HG03442 (cell line): ENCODE measurements around the gene HCN2.
A peak's percentile ranks its signal among the peaks of the same experiment; 100 is the strongest.

ENCODE experiments used
- ATAC-seq: cut with Tn5 transposase; IDR thresholded peaks from one replicate; pipeline ENCODE4 v1.9.1; 2021; ENCODE audit warnings: mild to moderate bottlenecking, moderate library complexity; ENCODE audit not compliant: unreplicated experiment

The HCN2 gene

DNA sequence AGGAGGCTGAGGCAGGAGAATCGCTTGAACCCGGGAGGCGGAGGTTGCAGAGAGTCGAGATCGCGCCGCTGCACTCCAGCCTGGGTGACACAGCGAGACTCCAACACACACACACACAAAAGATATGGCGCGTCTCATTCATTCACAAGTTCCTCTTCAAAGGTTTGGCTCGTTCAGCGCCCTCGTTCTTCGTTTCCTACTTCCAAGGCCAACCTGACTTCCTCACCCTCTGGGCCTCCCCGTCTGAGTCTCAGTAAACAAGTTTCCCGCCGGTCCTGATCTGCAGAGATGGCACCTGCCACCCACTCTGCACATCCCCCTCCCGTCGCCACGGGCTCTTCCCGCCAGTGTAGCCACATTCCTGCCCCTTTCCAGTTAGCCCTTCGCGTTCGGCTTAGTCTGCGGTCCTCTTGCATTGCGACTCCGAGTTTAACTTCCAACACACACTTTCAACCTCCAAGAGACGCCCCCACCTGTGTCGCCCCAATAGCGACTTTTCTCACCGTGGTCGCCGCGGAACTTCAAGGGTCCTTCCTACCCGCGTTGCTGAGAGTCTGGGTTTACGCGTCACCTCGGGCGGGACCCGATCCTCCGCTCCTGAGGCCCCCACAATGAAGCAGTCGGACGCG, 18.6 kb upstream of the HCN2 start:
- ATAC-seq, result no peak

DNA sequence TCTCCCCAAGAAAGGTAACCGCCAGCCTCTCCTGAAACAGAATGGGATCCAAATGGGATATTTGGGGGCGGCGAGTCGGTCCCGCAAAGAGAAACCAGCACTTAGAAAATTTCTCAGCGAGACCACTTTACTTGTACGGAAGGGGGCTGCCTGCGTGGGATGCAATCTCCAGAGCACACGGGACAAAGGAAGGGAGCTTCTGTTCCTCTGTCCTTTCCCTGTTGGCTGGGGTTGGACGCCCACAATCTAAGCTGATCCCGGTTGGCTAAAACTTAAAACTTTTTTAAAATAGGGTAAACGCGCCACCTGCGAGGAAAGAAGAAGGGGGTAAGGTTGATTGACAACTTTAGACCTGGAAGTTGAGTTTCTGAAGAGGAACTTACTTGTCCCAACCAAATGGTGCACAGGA, 18.1 kb upstream of the HCN2 start:
- no peak for ATAC-seq

DNA sequence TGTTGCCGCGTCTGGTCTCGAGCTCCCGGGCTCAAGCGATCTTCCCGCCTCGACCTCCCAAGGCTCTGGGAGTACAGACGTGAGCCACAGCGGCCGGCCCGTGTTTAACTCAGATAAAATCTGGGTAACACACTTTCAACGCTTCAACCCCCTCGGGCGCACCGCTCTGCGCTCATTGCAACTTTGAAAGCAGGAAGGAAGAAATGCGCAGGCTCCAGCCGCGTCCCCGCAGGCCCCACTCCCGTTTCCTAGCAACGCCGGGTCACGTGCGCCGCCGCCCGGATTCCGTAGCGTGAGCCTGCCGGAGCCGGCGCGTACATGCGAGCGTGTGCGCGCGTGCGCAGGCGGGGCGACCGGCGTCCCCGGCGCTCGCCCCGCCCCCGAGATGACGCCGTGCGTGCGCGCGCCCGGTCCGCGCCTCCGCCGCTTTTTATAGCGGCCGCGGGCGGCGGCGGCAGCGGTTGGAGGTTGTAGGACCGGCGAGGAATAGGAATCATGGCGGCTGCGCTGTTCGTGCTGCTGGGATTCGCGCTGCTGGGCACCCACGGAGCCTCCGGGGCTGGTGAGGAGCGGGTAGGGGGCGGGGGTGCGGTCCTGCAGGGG, 17.4 kb upstream of the HCN2 start, which contains the start of gene BSG:
Gene BSG (plus strand): TSS at position 457 of the 603 bp plus-strand sequence. CDS start 39 bp downstream, at position 496.
- ATAC-seq, result peak; percentile 62

DNA sequence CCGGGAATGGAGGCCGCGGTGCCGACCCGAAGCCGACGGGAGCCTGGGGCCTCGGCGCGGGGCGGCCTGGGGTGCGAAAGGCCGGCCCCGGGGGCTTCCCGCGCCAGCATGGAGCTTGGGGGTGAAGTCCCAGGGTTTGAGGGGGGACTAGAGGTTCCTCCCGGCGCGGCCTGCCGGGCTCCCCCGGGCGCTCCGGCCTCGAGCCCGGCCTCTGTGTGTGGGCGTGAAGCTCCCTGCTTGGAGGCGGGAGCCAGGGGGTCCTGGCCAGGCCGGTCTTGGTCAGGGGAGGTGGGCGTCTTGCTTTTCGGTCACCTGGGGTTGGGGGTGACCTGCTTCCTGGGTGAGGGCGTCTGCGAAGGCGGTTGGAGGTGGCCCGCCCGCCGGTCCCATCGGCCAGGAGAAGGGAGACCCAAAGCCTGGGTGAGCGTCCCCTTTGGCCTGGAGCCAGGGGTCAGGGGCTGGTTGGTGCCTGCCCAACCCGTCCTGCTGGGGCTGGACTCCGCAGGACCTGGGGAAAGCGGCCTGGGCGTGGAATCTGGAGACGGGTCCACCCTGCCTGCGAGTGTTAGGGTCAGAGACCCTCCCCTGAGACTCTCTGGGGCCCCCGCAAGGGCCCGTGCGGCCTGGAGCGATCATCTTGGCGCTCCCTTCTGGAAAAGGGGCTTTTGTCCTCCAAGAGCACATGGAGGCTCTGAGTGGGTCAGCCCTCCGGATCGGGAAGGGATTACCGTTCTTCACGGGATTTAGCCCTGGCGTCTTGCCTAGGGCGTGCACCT, 16.8 kb upstream of the HCN2 start:
- peak; percentile 29 for ATAC-seq

DNA sequence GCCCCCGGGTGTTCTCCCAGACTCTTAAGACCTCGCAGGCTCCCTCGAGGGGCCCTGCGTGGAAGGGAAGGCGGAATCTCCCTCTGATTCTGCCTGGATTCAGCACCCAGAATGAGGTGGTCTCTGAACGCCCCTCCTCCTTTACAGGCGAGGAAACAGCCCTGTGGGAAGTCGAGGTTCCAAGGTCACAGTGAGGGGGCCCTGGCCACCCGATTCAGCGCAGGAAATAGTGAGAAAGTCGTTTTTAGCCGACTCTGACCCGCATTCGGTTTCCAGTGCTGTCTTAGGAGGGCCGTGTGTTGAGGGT, 16.2 kb upstream of the HCN2 start:
- no peak for ATAC-seq

DNA sequence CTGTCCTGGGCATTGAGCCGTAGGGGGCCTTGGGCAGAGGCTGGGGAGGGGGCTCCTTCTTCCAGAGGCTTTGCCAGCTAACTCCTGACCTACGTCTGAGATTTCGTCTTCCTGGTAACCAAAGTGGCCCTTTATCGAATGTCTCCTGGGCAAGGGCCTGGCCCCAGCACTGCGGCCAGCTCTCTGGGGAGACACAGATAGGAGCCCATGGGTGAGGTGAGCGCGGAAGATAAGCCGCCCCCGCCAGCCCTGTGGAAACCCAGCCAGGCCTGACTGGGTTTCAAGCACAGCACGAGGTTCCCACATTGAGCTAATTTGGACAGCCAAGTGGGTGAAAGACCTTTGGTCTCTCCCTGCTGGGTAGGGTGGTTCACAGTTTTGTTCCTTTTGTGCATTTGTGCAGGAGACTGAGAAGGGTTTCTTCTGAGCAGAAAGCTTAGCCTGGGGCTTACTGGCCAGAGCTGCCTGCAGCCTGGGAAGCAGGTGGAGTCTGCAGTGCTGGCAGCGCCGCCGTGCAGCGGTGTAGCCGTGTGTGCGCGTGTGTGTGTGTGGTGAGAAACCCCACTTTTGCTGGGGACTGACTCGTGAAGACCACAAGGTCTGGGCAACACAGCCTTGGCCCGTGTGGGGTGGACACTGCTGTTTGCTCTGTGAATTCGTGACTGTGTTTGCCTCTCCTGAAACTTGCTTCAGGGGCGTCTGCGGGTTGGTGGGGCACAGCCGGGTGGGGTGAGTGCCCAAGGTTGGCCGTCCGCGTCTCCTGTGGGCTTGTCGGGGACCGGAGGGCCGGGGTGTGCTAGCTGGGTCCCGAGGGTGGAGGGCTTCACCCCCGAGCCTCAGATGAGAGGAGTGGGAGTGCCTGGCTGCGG, 14.8 kb upstream of the HCN2 start:
- ATAC-seq, result no peak

DNA sequence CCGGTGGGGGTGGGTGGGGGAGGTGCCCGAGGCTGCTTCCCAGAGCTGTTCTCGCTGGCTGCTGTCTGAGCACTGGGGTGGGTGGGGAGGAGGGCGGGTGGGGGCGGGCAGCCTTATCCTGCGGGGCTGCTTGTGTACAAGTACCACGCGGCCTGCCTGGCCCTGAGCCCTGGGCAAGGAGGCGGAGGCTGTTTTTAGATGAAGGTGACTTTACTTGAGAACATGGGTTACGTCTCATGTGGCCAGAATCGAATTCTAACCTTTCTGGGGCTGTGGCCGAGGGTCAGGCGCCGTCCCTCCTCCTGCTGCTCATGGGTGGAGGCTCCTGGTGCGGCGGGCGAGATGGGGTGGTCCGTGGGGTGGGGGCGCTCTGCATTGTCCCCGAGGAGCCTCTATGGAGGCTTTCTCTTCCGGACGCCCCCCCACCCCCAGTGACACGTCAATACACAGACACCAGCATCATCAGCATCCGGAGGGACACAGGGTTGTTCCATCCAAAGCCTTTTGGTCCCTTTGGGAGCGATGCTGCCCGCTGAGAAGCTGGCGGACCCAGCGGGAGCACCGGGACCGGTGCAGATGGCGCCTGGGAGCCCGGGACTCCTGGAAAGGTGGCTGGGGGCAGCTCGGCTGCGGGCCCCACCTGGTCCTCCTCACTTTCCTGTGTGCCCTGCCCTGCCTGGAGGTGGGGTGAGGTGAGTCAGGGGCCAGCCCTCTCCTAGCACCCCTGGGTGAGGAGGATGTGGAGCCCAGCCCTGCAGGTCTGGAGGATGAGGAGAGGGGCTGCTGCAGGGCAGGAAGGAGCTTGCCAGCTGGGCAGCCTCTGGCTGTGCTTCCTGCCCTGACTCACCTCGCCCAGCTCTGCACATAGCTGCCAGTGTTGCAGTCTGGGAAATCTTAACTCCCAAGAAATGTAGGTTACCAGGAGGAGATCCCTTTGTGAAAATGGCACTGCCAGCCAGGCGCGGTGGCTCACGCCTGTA, 13.9 kb upstream of the HCN2 start:
- no peak for ATAC-seq

DNA sequence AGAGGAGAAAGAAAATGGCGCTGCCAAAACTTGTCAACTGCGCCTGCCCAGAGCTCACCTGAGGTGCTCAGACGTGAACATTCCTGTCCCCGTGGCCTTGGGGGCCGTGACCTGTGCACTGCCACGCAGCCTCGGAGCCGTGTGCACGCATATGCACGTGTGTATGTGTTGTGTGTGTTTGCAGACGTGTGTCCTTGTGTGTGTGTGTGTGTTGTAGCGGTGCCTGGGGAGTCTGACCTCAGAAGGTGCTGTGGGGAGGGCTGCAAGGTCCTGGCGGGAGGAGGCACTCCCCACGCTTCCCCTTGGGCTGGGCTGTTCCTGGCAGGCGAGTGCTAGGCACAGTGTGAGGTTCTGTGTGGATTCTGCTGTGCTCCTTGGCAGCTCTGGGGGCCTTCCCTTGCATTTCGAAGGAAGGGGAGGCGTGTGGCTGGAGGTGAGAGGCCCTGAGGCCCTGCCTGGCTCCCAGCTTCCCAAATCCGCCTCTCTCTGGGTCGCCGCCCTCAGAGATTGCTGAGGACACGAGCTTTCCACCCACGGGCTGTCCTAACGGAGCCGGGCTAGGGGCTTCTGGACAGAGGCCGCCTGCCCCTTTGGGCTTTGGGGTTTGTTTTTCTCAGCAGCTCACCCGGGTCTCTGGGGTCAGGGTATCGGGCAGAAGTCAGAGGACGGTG, 12.8 kb upstream of the HCN2 start:
- ATAC-seq, result no peak

DNA sequence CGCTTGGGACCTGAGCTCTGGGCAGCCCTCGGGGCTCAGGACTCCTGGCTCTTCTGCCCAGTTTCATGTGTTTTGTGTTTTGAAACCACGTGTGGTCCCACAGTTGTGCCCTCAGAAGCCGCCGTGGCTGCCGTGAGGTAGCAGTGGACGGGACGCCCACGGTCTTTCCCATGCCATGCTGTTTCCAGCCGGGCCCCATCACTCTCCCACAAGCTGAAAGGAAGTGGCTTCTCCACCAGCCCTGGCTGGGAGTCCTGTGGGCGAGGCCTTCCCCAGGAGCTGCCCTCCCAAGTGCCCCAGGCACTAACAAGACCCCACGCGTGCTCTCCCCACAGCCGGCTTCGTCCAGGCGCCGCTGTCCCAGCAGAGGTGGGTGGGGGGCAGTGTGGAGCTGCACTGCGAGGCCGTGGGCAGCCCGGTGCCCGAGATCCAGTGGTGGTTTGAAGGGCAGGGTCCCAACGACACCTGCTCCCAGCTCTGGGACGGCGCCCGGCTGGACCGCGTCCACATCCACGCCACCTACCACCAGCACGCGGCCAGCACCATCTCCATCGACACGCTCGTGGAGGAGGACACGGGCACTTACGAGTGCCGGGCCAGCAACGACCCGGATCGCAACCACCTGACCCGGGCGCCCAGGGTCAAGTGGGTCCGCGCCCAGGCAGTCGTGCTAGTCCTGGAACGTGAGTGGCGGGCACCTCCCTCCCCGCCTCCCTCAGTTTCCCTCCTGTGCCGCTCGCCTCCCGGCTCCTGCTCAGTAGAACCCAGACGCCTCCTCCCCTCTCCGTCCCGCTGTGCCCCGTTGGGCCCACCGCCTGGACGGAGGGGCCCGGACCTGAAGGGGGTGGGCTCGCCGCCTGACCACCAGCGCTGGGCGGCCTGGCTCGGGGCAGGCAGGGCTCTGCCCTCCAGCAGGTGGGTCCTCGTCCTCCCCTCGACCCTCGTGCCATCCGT, 12.0 kb upstream of the HCN2 start:
- ATAC-seq, result no peak

DNA sequence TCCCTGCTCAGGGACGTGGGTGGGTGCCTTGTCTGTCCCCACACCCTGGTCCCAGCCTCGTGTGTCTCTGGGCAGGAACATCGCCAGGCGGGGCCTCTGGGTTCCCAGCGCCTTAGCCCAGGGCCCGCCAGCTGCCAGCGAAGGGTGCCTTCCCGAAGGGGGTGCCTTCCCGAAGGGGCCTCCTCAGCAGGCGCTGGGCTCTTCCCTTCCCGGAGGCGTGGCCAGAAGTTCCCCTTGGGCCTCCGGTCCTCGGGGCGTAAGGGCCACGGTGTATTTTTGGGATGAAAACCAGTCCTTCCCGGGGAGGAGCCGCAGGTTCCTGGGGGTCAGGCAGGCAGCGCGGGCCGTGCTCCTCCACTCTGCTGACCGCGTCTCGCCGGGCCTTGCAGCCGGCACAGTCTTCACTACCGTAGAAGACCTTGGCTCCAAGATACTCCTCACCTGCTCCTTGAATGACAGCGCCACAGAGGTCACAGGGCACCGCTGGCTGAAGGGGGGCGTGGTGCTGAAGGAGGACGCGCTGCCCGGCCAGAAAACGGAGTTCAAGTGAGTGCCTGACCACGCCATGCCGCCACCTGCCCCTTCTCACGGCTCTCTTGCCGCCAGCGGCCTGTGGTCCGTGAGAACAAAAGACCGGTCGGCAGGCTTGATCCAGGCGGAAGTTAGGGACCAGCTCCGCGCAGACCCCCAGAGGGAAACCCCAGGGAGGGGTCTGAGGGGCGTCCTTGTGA, 10.4 kb upstream of the HCN2 start:
- ATAC-seq, result no peak

DNA sequence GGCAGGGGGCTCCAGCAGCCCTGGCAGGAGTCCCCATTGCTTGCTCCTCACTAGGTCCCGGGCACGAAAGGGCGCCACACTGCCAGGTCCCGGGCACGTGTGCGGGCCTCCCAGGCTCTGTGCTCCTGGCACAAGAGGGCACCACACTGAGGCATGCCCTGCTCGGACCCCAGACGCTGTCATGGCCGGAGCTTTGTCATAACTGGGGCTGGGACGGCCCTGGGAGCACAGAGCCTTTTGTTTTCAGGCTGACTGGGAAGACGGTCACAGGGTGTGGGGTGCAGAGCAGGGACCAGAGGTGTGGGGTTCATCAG, 9.9 kb upstream of the HCN2 start:
- ATAC-seq, result no peak

DNA sequence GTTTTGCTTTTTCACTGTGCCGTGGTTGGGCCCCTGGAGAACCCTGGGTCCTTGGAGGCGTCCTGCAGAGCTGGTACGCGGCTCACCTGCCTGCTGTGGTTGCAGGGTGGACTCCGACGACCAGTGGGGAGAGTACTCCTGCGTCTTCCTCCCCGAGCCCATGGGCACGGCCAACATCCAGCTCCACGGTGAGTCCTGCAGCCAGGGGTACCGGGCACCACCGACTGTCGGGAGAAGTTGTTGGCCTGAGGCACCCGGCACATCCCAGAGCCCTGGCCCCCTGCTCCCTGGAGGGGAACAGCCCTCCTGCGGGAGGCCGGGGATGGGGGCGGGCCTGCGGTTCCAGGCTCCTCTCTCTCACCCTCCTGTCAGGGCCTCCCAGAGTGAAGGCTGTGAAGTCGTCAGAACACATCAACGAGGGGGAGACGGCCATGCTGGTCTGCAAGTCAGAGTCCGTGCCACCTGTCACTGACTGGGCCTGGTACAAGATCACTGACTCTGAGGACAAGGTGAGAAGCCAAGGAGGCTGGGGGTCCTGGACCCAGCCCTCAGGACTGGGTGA, 9.3 kb upstream of the HCN2 start:
- no peak for ATAC-seq

DNA sequence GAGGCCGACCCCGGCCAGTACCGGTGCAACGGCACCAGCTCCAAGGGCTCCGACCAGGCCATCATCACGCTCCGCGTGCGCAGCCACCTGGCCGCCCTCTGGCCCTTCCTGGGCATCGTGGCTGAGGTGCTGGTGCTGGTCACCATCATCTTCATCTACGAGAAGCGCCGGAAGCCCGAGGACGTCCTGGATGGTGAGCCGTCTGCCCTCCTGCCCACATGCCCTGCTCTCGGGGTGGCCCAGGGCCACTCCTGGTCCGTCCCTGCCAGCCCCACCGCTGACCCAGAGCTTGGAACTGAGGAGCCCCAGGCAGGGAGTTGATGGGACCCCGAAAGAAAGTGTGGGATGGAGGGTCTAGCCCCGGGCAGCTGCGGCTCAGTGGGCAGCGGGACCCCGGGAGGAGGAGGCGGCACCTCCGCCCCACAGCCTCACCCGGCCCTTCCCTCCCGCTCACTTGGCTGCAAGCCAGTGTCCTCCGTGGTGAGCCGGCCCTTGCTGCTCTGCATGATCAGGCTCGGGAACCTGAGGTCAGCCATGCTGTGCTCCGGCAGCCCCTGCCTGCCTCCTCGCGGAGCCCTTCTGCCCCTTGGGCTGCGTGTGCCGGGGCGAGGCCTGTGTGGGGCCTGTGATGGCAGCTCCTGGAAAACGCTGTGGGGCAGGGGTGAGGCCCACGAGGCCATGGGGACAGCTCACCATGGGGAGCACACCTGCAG, 8.1 kb upstream of the HCN2 start:
- ATAC-seq, result no peak

DNA sequence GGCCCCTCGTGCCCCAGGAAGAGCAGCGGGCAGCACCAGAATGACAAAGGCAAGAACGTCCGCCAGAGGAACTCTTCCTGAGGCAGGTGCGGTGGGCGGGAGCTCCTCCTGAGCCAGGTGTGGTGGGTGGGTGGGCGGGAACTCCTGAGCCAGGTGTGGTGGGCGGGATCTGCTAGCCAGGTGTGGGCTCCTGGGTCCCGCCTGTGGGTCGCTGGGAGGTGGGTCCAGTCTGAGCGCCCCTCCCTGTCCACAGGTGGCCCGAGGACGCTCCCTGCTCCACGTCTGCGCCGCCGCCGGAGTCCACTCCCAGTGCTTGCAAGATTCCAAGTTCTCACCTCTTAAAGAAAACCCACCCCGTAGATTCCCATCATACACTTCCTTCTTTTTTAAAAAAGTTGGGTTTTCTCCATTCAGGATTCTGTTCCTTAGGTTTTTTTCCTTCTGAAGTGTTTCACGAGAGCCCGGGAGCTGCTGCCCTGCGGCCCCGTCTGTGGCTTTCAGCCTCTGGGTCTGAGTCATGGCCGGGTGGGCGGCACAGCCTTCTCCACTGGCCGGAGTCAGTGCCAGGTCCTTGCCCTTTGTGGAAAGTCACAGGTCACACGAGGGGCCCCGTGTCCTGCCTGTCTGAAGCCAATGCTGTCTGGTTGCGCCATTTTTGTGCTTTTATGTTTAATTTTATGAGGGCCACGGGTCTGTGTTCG, 7.0 kb upstream of the HCN2 start:
- ATAC-seq, result no peak

DNA sequence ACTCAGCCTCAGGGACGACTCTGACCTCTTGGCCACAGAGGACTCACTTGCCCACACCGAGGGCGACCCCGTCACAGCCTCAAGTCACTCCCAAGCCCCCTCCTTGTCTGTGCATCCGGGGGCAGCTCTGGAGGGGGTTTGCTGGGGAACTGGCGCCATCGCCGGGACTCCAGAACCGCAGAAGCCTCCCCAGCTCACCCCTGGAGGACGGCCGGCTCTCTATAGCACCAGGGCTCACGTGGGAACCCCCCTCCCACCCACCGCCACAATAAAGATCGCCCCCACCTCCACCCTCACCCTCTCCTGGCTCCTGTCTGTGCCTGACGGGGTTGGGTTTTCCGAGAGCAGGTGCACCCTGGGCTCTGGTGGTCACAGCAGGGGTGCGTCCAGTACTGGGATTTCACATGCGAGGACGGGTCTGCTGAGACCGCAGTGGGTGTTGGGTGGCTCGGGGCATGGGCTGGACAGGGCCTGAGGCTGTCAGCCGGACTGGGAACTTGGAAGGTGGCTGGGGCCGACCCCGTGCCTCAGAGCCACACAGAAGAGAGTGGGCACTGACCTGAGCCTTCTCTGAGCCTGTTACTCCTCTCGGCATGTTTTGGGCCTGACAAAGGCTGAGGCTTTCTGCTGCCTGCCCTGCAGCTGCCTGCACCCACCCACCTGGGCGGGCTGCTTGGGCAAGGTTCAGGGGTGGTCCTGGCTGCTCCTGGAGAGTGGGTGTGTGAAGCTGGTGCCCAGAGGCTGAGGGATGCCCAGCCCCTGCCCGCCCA, 6.3 kb upstream of the HCN2 start:
- ATAC-seq, result no peak

DNA sequence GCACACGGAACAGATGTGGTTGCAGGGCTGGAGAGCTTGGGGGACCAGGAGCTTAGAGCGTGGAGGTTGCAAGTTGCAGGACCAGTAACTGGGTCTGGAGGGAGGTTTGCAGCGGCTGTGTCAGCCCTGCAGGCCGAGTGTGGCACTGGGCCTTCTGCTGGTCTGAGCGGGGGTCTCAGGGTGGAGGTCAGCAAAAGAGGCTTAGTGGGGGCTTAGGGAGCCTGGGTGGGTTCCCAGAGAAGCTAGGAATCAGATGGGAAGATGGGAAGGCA, 5.8 kb upstream of the HCN2 start:
- ATAC-seq, result no peak
